Activated T-cell treated with anti-CD3 and anti-CD28 coated beads for 1 hour (primary cell): ENCODE data around the gene FSTL4.
"Not testable (repeated sequence)": the region's sequence is repeated elsewhere in the genome, so short reads cannot be mapped to it uniquely, and the experiment has no call there.

Source experiments
- DNase-seq: peaks from one replicate; pipeline ENCODE4 v3.0.0-alpha.2; 2020; ENCODE audit warnings: low read depth

FSTL4 gene

DNA sequence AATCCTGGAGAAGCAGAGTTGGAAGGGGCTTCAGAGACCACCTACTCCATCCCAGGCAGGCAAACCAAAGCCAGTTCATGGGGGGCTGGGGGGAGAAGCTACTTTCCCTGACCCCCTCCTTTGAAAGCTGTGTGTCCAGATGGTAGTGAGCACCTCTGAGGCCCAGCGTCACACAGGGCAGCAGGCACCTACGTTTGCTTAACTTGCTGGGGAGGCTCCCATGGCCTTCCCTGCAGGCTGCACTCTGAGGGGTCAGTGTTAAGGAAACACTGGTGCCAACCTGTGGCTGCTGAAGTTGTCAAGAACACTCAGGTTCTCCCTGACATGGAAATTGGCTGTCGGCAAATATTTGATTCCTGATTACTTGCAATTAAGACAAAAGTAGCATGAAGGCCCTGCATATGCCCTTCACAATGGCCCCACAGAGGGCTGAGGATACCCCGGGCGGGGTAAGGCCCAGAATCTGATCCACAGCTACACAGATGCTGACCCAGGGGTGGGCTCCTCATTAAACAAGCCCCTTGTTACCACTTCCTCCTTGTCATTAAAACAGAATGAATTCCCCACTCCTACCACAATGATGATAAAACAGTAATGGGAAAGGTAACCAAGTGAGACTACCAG, 208.5 kb downstream of the FSTL4 start:
- no peak for DNase-seq

GRCh38 chr5:133402775-133403174, 209.6 kb downstream of the FSTL4 start:
- DNase-seq: no peak

DNA sequence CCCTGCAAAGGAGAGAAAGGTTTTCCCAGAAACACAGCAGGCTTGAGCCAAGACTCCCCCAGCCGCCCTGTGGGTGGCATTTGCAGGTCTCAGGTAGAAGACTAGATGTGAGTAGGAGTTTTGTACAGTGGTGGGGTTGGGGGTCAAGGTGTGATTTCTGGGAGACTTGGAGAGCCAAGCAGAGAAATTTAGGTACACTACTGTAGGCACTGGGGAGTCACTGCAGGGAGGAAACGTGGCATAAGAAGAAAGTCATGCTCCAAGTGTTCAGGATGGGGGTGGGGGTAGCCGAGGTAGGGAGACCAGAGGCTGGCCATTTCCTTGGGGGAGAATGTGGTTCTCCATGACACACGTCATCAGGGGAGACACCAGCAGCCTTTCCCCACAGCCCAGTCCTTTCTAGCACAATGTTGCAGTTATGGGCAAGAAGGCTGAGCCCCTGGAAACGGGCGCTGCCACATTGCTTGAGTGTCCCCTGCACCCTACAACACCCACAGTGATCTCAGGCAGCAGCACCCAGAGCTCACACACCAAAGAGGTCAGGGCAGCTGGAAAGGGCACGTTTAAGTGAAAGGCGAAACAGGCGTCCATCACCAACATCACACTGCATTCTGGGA, 210.5 kb downstream of the FSTL4 start:
- DNase-seq: no peak

DNA sequence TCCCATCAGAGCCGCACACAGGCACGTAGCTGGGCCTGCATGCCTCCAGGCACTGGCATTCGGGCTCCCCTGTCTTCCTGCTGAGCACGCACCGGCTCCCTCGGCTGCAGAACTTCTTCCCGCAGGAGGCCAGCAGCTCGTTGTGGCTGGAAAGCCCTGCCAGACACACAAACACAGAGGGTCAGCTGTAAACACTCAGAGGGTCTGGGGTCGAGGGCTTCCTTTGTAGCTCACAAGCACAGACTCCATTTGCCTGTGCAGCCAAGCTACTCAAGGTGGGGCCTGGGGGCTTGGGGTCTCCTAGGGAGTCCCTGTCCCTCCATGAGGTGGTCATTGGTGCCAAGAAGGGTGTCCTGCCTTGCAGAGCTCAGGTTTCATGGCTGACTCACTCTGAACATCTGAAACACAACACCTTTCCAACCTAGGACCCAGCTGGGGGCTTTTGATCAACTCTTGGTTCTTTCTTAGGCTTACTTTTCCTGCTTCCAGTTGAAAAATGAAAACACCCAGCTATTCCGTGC, 211.4 kb downstream of the FSTL4 start:
- no peak for DNase-seq

- no peak for DNase-seq
Observed at GRCh38 chr5:133400120-133400519, 212.2 kb downstream of the FSTL4 start.

- no peak for DNase-seq
Observed at GRCh38 chr5:133399247-133399891, 213.0 kb downstream of the FSTL4 start.

DNA sequence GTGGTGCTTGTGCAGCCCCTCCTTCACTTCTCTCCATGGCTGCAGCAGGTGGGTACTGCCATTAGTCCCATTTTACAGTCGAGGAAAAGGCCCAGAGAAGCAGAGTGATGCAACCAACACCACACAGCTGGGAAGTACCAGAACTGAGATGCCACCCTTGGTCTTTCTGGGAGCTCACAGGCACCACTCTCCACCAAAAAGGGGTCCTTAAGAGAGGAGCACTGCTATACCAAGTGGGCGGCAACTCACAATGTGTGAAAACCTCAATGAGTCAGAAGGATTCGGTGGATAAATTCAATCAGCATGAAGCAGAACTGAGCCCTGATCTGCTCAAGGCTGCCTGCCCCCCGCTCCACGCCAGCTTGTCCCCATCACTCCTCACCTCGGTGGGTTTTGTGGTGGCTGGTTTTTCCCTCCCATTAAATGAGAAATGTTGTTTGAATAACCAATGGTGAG, 213.7 kb downstream of the FSTL4 start:
- no peak for DNase-seq

- DNase-seq: no peak
Observed at GRCh38 chr5:133397990-133398645, 214.2 kb downstream of the FSTL4 start.

GRCh38 chr5:133397348-133397747, 215.0 kb downstream of the FSTL4 start:
- no peak for DNase-seq

DNA sequence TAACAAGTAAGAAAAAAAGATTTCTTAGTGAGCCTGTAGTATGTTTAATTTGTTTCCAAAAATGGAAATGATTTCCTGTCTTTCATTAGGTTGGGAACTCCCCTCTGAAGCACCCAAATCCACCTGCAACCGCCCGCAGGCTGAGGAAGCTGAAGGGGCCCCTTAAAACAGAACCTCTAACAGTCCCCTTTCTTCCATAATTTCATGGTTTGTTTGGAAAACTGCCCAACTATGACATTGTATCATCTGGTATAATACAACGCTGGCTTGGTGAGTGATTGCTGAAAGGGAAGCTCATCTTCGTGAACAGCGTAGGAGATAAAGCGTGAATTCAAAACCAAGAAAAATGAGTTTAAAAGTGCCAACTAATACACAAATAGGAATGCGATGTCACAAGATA, 215.5 kb downstream of the FSTL4 start:
- DNase-seq: no peak

DNA sequence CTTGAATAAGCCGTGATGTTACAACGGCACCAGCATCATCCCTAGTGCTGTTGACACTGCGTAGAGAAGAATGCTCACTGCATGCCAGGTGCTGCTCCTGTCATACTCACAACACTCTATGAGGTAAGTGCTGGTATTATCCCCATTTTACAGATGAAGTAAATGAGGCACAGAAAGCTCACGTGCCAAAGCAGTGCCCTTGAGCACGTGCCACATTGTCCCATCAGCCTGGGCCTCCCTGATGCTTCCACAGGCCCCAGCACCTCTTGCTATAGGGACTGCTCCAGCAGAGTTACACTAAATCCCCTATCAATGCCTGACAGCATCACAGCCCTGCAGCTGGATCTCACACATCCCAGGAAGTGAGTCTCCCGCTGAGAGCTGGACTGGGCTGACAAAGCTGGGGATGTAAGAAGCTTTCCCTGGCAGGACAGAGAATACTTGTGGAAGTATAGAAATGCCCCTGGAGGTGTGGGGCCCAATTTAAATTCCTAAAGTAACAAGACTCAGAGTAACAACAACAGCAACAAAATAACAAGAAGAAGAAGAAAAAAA, 216.1 kb downstream of the FSTL4 start:
- DNase-seq: no peak

DNA sequence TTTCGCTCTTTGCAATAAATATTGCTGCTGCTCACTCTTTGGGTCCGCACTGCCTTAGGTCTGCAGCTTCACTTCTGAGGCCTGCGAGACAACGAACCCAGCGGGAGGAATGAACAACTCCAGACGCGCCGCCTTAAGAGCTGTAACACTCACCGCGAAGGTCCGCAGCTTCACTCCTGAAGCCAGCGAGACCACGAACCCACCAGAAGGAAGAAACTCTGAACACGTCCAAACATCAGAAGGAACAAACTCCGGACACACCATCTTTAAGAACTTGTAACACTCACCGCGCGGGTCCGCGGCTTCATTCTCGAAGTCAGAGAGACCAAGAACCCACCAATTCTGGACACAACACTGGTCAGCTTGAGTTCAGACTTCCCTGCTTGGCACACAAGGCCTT, 217.1 kb downstream of the FSTL4 start:
- DNase-seq: not testable (repeated sequence)

GRCh38 chr5:133394477-133394817, 217.9 kb downstream of the FSTL4 start:
- not testable (repeated sequence) for DNase-seq

GRCh38 chr5:133393776-133394476, 218.4 kb downstream of the FSTL4 start:
- DNase-seq: no peak

DNA sequence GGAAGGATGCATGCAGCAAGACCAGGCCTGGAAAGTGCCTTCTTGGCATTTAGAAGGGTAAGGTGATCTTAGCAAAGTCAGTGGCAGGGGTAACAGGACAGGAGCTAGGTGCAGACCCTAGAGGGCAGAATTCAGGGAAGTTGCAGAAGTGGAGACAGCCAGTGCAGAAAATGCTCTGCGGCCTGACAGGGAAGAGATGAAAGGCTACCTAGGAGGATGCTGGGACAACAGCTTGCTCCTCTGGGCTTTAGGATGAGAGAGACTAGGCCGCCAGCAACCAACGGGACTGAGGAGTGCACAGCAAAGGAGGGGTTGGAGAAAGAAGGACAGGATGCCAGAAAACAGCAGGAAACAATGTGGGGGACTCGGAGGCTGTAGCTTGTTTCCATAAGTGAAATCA, 219.9 kb downstream of the FSTL4 start:
- no peak for DNase-seq

DNA sequence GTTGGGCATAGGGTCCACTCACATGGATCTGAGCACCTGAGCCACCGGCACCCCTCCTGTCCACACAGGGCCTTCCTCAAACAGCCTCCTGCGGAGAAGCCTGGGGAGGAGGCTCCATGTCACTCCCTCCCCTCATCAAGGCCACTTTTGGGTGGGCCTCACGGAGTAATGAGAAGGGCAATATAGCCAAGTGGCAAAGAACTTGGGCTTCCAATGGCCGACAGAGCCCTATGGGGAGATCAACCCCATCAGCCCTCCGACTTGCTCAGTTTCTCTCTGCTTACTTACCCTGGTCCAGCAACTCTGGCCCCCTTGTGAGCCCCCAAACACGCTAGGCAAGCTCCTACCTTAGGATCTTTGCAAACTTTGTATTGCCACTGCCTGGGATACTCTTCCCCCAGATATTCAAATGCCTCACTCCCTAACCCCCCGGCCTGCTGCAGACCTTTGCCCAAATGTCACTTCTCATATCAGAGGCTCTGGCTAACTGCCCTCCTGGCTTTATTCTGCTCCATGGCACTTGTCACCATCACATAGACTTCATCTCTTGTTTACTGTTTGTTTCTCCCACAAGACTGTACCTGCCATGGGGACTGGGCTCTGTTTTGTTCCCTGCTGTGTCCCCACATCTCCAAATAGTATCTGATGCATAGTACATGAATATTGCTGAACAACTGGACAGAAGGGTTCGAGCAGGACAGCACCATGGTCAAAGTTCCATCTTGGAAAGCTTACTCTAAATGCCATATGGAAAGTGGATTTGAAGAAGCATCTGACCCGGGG, 220.8 kb downstream of the FSTL4 start:
- DNase-seq: no peak

DNA sequence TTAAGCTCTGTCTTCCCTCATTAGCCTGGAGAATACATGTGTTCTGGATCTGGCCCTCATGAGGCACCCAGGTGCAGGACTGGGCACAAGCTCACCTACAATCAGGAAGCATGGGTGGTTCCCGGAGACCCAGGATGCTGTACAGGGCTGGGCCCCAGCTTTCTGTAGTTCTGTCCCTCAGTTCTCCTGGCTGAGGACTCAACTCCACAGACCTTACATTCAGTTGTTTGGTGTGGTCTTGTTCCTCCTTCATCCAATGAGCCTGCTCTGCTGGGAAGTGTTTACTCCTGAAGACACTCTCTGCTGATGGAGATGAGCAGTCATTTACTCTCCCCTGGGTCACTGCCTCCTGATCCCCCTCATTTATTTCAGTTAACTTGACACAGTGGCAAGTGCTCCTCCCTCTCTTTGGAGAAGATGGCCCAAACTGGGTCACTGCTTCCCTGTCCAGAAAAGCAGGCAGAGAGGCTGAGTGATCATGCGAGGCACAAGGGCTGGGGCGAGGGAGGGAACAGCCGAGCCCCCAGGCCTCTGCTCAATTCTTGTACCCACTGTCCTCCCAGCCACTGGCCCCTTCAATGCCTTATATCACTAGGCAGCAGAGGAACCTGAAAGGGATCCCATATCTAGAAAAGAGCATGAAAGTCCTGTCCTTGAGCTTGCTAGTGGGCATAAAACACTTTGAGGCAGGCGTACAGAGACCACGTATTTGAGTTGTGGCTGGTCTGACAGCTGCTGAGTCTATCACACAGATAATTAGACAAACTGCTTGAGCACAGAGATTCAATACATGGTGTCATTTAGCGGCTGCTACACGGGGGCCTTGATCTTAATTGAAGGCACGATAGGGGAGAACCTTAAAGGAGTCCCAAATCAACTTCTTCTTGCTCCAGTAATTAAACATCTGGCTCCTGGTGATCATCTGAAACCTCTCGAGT, 221.7 kb downstream of the FSTL4 start:
- DNase-seq: no peak

DNA sequence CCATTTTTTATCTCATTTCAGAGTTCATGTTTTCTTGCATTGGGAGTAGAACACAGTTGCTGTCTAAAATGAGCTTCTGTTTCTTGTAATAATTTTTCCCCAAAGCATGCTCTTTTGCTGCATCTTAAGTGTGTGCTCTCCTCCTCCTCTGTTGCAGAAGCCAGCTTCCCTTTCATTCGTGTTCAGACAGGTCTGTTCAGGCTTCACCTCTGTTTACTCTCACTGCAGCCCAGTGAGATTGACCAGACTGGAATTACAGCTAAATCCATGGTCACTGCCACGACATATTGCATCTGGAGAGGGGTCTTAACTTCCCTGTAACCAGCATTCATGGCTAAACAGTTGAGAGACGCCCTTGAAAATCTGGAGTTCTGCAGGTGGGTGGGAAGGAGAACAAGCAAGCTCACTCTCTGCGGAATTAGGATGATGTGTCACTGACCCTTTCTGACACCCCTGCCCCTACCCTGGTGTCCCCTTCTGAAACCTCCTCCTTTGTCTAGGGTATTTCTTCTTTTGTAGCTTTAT, 223.2 kb downstream of the FSTL4 start:
- DNase-seq: no peak

DNA sequence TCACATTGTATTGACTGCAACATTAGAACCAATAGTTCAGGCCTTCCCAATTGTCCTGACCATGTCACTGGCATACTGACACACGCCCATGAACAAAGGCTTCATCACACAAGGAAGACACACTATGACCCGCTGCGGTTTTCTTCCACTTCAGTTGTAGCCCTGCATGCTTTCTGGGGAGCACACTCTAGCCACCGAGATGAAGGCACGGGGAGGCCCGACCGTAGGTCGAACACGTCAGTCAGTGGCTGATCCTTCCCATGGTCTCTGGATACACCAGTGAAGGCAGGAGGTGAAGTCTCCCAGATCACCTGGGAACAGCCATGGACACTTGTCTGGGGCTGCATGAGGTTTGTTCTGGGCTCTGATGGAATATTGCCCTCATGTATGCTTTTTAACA, 224.7 kb downstream of the FSTL4 start:
- DNase-seq: no peak

GRCh38 chr5:133387091-133387490, 225.2 kb downstream of the FSTL4 start:
- DNase-seq: no peak
